Middle frontal gyrus (tissue), 1 donor: ENCODE measurements around the gene SLC10A3.

Experiments used
- DNase-seq: peaks from one replicate; pipeline ENCODE4 v3.0.0-alpha.2; 2015; ENCODE audit warnings: low spot score; ENCODE audit errors: extremely low spot score

The SLC10A3 gene

DNA sequence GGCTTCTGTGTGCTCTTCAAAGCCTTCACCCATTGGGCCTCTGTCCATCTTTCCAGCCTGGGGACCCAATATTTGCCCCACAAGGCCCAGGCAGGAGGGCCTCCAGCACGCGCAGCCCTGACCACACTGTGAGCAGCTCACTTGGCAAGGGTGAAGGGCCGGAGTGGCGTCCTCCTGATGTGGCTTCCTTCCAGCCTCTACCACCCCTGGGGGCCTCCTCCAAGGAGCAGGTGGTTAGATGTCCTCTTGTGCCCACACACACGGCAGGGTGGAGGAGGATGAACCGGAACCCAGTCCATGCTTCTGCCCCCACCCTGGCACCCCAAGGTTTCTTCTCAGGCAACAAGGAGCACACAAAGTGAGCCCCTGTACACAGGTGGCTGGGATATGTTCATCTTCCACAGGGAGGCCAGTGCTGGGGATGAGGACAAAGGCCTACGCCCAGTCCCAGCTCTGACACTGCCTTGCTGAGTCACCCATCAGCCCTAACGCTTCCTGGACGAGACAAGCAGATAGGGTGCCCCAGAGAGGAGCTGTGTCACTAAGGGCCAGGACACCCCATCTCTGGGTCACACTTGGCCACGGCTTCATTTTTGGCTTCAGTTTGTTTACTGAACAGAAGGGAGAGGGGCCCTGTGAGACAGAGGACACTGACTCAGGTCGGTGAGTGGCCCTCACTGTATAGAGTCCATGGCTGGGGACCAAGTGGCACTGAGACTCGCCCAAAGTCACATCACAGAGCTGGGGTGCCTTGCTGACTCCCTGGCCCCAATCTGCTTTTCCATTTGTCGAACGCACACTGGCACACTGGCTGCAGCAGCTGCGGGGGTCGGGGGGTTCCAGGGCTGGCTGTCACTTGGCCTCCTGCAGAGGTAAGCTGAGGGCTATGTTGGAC, 5.9 kb downstream of the SLC10A3 start:
- DNase-seq: no peak

- DNase-seq: no peak
Observed at GRCh38 chrX:154483325-154483724, 7.1 kb downstream of the SLC10A3 start.

- DNase-seq: no peak
Observed at GRCh38 chrX:154482786-154483185, 7.6 kb downstream of the SLC10A3 start.

GRCh38 chrX:154481911-154482601, 8.4 kb downstream of the SLC10A3 start:
- no peak for DNase-seq

DNA sequence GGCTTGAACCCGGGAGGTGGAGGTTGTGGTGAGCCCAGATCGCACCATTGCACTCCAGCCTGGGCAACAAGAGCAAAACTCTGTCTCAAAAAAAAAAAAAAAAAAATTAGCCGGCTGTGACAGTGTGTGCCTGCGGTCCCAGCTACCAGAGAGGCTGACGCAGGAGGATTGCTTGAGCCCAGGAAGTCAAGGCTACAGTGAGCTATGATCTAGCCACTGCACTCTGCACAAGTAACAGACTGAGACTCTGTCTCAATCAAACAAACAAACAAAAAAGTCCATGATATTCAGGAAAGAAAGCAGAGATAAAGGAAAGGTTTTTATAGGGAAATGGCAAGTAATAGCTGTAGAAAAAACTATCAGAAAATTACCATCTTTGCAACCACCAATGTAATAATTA, 9.2 kb downstream of the SLC10A3 start:
- DNase-seq: no peak

DNA sequence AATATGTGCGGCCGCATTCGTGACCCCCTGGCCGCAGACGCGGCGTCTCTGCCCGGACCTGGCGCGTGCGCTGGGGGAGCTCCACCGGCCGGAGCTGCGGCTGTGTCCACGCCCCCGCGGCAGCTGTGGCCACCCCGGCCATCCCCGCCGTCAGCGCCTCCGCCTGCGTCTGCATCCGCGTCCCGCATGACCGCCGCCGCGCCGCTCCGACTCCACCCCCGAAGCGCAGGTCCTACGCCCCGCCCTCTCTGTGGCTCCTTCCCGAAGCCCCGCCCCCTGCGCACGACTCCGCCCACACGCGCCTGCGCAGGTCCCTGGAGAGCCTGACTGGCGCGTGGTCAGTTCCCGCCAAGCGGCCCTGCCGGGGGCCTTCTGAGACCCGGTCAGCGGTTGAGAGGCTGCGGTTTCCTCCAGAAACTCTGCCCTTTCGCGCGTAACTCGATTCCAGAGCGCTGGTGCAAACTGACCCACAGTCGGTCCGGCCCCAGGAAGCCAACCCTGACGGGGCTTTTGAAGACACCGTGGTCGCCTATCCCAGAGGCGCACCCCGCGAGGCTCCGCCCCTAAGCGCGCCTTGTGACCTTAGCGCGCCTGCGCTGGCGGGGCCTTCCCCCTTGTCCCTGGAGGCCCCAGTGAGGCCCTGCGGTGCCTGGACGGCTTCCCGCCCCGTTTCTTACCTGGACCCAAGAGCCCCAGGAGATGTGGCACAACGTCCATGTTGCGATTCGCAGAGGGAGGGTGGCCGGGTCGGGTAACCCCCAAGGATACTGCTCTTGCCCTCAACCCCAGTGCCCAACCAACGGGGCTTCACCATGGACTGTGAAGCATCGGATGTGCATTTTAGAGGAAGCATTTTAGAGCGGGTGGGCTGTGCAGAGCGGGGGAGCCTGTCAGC, 11.5 kb downstream of the SLC10A3 start, which contains the start of gene LAGE3:
Gene LAGE3 (minus strand): TSS at position 554 of the 895 bp plus-strand sequence. CDS start 366 bp downstream, at position 188.
- DNase-seq: peak; percentile 75

GRCh38 chrX:154477891-154478477, 12.4 kb downstream of the SLC10A3 start:
- DNase-seq: no peak

DNA sequence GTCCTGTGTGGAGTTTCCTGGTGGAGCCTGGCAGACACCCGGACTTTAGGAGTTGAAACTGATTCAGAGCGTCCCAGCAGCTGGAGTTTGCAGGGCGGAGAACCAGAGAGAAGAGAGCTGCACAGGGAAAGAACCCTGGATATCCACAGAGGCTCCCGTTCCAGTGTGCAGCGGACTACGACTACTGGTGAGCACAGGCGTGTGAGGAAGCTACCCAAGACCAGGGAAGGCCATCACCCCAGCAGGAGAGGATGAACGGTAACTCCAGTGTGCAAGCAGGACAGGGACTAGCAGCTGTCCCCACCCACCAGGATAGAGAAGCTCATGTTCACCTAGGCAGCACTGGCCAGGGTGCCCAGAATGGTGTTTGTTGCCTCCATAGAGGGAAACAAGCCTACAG, 13.6 kb downstream of the SLC10A3 start:
- DNase-seq: no peak

GRCh38 chrX:154473683-154474082, 16.7 kb downstream of the SLC10A3 start:
- no peak for DNase-seq

DNA sequence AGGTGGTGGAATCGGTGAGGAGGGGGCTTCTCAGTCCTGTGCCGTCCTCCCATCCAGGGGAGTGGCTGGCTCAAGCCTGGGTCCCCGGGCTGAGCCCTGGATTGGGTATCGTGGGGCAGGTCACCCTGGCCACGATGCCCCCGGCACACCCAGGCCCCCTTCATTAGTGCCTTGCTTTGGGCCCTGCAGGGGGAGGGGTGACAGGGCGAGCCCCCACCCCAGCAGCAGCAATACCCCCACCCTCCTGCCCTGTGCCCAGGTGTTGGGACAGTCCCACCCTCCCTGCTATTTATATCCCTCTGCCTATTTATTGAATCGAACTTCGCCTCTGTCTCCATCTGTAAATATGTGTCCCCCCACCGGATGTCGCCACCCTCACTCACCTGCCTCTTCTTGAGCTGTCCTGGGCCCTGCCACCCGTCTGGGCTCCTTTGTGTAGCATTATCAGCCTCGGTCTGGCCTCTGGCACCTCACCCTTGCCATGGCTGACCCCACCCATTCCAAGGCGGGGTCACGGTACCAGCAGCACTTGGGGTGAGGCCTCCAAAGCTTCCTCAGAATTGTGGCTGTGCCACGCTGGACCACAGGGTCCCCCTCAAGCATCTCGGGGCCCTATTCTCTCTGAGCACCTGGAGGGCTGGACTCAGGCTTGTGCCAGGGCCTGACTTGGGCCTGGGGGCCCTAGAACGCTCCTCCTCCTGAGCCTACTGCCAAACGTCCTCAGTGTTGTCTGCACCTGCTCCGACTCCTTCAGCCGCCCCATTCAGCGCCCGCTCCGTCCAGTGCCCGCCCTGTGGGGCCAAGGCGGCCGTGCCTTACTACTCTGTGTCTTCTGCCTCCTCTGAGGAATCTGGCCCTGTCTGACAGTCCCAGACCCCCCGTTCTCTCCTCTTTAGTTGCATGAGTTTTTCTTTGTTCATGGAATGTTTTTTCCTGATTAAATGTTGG, 17.5 kb downstream of the SLC10A3 start:
- no peak for DNase-seq

GRCh38 chrX:154471839-154472684, 18.4 kb downstream of the SLC10A3 start:
- no peak for DNase-seq

DNA sequence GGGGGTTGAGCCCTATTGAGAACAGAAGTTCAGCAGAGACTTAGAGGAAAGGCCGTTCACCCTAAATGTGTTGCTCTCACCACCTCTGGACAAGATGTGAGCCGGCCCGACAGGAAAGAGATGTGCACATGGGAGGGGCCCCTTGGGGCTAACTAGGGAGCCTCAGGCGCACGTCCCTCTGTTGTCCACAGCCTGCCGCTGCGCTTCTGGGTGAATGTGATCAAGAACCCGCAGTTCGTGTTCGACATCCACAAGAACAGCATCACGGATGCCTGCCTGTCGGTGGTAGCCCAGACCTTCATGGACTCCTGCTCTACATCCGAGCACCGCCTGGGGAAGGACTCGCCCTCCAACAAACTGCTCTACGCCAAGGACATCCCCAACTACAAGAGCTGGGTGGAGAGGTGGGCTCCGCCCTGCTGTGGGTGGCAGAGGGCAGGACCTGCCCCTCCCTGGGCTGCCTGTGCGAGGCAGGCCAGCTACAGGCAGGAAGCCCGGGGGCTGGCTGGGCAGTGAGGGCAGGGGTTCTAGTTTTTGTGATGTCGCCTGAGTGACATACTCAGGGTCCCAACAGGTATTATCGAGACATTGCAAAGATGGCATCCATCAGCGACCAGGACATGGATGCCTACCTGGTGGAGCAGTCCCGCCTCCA, 19.4 kb downstream of the SLC10A3 start:
- DNase-seq: no peak

DNA sequence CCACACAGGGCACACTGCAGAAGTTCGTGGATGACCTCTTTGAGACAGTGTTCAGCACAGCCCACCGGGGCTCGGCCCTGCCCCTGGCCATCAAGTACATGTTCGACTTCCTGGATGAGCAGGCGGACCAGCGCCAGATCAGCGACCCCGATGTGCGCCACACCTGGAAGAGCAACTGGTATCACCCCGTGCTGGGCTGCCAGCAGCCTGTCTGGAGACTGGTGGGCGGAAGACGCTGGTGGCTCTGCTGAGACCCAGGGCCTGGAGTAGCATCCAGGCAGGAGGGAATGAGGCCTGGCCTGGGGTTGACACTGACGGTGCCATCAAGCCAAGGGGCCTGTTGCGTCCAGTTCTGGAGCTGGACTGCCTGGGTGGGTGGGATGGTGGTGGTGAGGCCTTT, 20.0 kb downstream of the SLC10A3 start:
- DNase-seq: no peak

DNA sequence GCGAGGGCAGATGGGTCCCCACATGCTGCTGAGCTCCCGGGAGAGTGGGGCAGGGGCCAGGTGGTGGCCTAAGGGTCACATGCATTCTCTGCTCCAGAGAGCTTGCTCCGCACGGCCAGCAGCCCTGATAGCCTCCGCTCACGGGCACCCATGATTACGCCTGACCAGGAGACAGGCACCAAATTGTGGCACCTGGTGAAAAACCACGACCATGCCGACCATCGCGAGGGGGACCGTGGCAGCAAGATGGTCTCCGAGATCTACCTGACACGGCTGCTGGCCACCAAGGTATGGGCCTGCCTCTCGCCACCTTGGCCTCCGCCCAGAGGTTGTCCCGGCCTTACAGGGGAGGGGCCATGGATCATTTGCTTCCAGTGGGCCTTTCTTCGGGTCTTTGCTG, 20.5 kb downstream of the SLC10A3 start:
- no peak for DNase-seq

DNA sequence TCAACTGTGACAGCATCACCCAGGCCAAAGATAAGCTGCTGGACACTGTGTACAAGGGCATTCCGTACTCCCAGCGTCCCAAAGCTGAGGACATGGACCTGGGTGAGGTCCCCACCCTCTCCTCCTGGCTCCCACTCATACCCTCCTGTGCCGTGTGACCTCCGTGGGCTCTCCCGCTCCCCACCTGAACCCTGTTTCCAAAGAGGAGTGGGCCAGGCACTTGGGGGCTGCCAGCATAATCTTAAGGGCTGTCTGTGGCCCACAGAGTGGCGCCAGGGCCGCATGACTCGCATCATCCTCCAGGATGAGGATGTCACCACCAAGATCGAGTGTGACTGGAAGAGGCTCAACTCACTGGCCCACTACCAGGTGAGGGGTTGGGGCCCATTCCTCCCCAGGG, 21.3 kb downstream of the SLC10A3 start:
- no peak for DNase-seq

DNA sequence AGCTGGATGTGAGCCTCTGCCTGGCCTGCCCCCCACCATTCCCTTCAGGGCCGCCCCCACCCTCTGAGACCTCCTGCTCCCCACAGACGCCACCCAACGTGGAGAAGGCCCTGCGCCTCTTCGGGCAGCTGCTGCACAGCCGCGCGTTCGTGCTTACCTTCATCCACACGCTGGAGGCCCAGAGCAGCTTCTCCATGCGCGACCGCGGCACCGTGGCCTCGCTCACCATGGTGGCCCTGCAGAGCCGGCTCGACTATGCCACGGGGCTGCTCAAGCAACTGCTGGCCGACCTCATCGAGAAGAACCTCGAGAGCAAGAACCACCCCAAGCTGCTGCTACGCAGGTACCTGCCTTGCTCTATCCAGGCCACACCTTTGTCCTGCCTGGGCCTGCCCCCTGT, 22.2 kb downstream of the SLC10A3 start:
- DNase-seq: no peak

GRCh38 chrX:154467556-154467955, 22.9 kb downstream of the SLC10A3 start:
- DNase-seq: no peak

- DNase-seq: no peak
Observed at GRCh38 chrX:154466907-154467306, 23.5 kb downstream of the SLC10A3 start.

- no peak for DNase-seq
Observed at GRCh38 chrX:154466036-154466435, 24.4 kb downstream of the SLC10A3 start.
